SK-N-SH (cell line): ENCODE measurements around the gene FASTK. TPM values are rescaled to one million over a fixed set of nuclear protein-coding genes. Genes with fewer than 3 reads are reported as not detected.

ENCODE experiments used
- CTCF ChIA-PET: fragments of 300-600, 350-600 bp; formaldehyde crosslinking; extraction: SDS; loops from one replicate; lab custom pipeline; 2021; lab: Yijun Ruan, JAX
- POLR2A ChIA-PET: fragments of 350-600 bp; sonication (Branson Sonifier 250); formaldehyde crosslinking; extraction: SDS; loops from one replicate; lab custom pipeline; 2020; ENCODE audit warnings: antibody characterized with exemption, inconsistent platforms; lab: Yijun Ruan, JAX
- DNase-seq: peaks from one replicate; pipeline ENCODE4 v3.0.0; 2012
- H2AFZ ChIP-seq: fragments of 200-600 bp; sonication (generic); 2 replicates; pipeline ENCODE4 v1.8.1; 2016; ENCODE audit warnings: antibody characterized with exemption, mild to moderate bottlenecking, low read depth
- H3F3A ChIP-seq: fragments of 200-600 bp; sonication (generic); replicated peaks from 2 replicates; pipeline ENCODE3; 2016; ENCODE audit warnings: antibody characterized with exemption, mild to moderate bottlenecking; ENCODE audit not compliant: insufficient read depth
- H3K27ac ChIP-seq, 2 experiments: fragments of 200-500 bp in 1 of 2; fragments of 200-600 bp in 1 of 2; sonication (Bioruptor generic) in 1 of 2; sonication (generic), shearing (Covaris generic) in 1 of 2; 2 replicates each; pipeline versions ENCODE4 v1.5.1 to v1.6.1; 2014 to 2016; ENCODE audit warnings: low read depth in 2 of 2, inconsistent platforms in 1 of 2, low read length in 1 of 2, mild to moderate bottlenecking in 1 of 2, mixed read lengths in 1 of 2
- H3K27me3 ChIP-seq: fragments of 200-600 bp; sonication (generic), shearing (Covaris generic); 2 replicates; pipeline ENCODE4 v1.6.1; 2016; ENCODE audit warnings: mixed run types; ENCODE audit not compliant: insufficient read depth
- H3K36me3 ChIP-seq, 2 experiments: fragments of 200-500 bp in 1 of 2; fragments of 200-600 bp in 1 of 2; sonication (Bioruptor generic) in 1 of 2; sonication (generic) in 1 of 2; replicated peaks in 1 of 2; 2 replicates each; pipeline versions ENCODE3 to v1.5.1; 2014 to 2016; ENCODE audit warnings: low read length in 1 of 2, mild to moderate bottlenecking in 1 of 2; ENCODE audit not compliant: insufficient read depth in 2 of 2, control insufficient read depth in 1 of 2
- H3K4me1 ChIP-seq, 2 experiments: fragments of 200-500 bp in 1 of 2; fragments of 200-600 bp in 1 of 2; sonication (Bioruptor generic) in 1 of 2; sonication (generic), shearing (Covaris generic) in 1 of 2; 2 replicates each; pipeline versions ENCODE4 v1.5.1 to v1.6.1; 2014 to 2016; ENCODE audit warnings: low read depth in 1 of 2, low read length in 1 of 2, mixed run types in 1 of 2; ENCODE audit not compliant: insufficient read depth in 2 of 2, control insufficient read depth in 1 of 2
- H3K4me2 ChIP-seq: fragments of 200-600 bp; sonication (generic), shearing (Covaris generic); 2 replicates; pipeline ENCODE4 v1.6.1; 2017; ENCODE audit warnings: mixed run types
- H3K4me3 ChIP-seq, 2 experiments: fragments of 200-500 bp in 1 of 2; fragments of 200-600 bp in 1 of 2; sonication (Bioruptor generic) in 1 of 2; sonication (generic), shearing (Covaris generic) in 1 of 2; 2 replicates each; pipeline versions ENCODE4 v1.5.1 to v1.8.1; 2014 to 2016; ENCODE audit warnings: low read depth in 2 of 2, inconsistent platforms in 1 of 2, low read length in 1 of 2, mild to moderate bottlenecking in 1 of 2, mixed read lengths in 1 of 2, moderate library complexity in 1 of 2
- H3K79me2 ChIP-seq: fragments of 200-600 bp; sonication (generic); 2 replicates; pipeline ENCODE4 v1.8.1; 2017; ENCODE audit warnings: mild to moderate bottlenecking; ENCODE audit not compliant: insufficient read depth
- H3K9ac ChIP-seq: fragments of 200-600 bp; sonication (generic); 2 replicates; pipeline ENCODE4 v1.6.1; 2017; ENCODE audit warnings: mixed run types
- H3K9me2 ChIP-seq: fragments of 200-600 bp; sonication (generic); 2 replicates; pipeline ENCODE4 v1.6.1; 2017; ENCODE audit warnings: mixed run types
- H3K9me3 ChIP-seq: fragments of 200-600 bp; sonication (generic); 2 replicates; pipeline ENCODE4 v1.6.1; 2017; ENCODE audit warnings: mixed run types, mild to moderate bottlenecking, moderate library complexity
- H4K20me1 ChIP-seq: fragments of 200-600 bp; sonication (generic); 2 replicates; pipeline ENCODE4 v1.6.1; 2017; ENCODE audit warnings: mild to moderate bottlenecking, mixed run types; ENCODE audit not compliant: insufficient read depth
- ELF1 ChIP-seq: IDR thresholded peaks from 2 replicates; pipeline ENCODE4 v1.4.0; 2012
- EZH2phosphoT487 ChIP-seq: fragments of 200-600 bp; sonication (generic); IDR thresholded peaks from 2 replicates; pipeline ENCODE4 v1.6.1; 2017; ENCODE audit warnings: low read depth, mixed run types, mild to moderate bottlenecking, antibody characterized with exemption, moderate library complexity, borderline replicate concordance
- FOSL2 ChIP-seq: IDR thresholded peaks from 2 replicates; pipeline ENCODE4 v1.4.0; 2012; ENCODE audit warnings: low read depth, mild to moderate bottlenecking, moderate library complexity, borderline replicate concordance
- FOXM1 ChIP-seq: IDR thresholded peaks from 2 replicates; pipeline ENCODE4 v1.4.0; 2012; ENCODE audit warnings: low read depth, mild to moderate bottlenecking
- GATA2 ChIP-seq: sonication (generic); formaldehyde crosslinking; IDR thresholded peaks from 2 replicates; pipeline ENCODE4 v1.5.0; 2020; ENCODE audit warnings: mild to moderate bottlenecking, missing genetic modification reagents
- IRF3 ChIP-seq: fragments of 150-350 bp; IDR thresholded peaks from 2 replicates; pipeline ENCODE4 v1.6.1; 2016; ENCODE audit warnings: mild to moderate bottlenecking, low read depth, low read length
- MAX ChIP-seq: IDR thresholded peaks from 2 replicates; pipeline ENCODE4 v1.4.0; 2012; ENCODE audit warnings: low read depth
- MEF2A ChIP-seq: IDR thresholded peaks from 2 replicates; pipeline ENCODE4 v1.4.0; 2012; ENCODE audit warnings: low read depth, borderline replicate concordance
- MXI1 ChIP-seq: IDR thresholded peaks from 2 replicates; pipeline ENCODE4 v1.6.1; 2012; ENCODE audit warnings: mild to moderate bottlenecking, low read depth, low read length, improper control_type of control experiment
- NRF1 ChIP-seq: IDR thresholded peaks from 2 replicates; pipeline ENCODE4 v1.6.1; 2012; ENCODE audit warnings: low read depth, mild to moderate bottlenecking, low read length
- PBX3 ChIP-seq: IDR thresholded peaks from 2 replicates; pipeline ENCODE4; 2012
- POLR2AphosphoS5 ChIP-seq: IDR thresholded peaks from 2 replicates; pipeline ENCODE4 v1.6.1; 2012; ENCODE audit warnings: low read depth, low read length
- RCOR1 ChIP-seq: fragments of 150-350 bp; IDR thresholded peaks from 2 replicates; pipeline ENCODE4 v1.6.1; 2017; ENCODE audit warnings: antibody characterized with exemption, low read length
- RFX5 ChIP-seq: IDR thresholded peaks from 2 replicates; pipeline ENCODE4 v1.6.1; 2012; ENCODE audit warnings: mild to moderate bottlenecking, improper control_type of control experiment, low read length
- RXRA ChIP-seq: IDR thresholded peaks from 2 replicates; pipeline ENCODE4 v1.4.0; 2012; ENCODE audit warnings: low read depth, mild to moderate bottlenecking, borderline replicate concordance
- TAF1 ChIP-seq: IDR thresholded peaks from 2 replicates; pipeline ENCODE4 v1.6.1; 2012; ENCODE audit warnings: low read depth, mild to moderate bottlenecking, low read length, moderate library complexity, borderline replicate concordance
- TEAD4 ChIP-seq: IDR thresholded peaks from 2 replicates; pipeline ENCODE4 v1.4.0; 2012; ENCODE audit warnings: mild to moderate bottlenecking, borderline replicate concordance; ENCODE audit not compliant: insufficient read depth
- WGBS: methylation state at CpG from one replicate; pipeline ENCODE4 v1.1.6; 2017; ENCODE audit warnings: low lambda C conversion rate; 5-methylcytosine and 5-hydroxymethylcytosine counted together
- polyA plus RNA-seq, 3 experiments: library from polyadenylated mRNA; depleted of rRNA; stranded (reverse); fragments of >200 nt; gene quantifications; 2 replicates each; pipeline ENCODE4 v1.2.3, GENCODE V29; 2012

The FASTK gene
- polyA plus RNA-seq, 1 of the 3 experiments (the other 2 are of a cell fraction), result 125 TPM

GRCh38 chr7:151125470-151125845 lies 44.8 kb upstream of the FASTK start:
- 96% methylated on average over 19 of the region's 22 CpGs for WGBS

GRCh38 chr7:151124899-151125399 lies 44.3 kb upstream of the FASTK start:
- Histone ChIP-seq H3K27ac (no peak overlapping the region), H4K20me1 (peaks cover 24% of the 10 kb centered on the region)
- TF ChIP-seq RFX5 (no peak), FOSL2 (no peak), TAF1 (no peak), IRF3 (no peak), POLR2AphosphoS5 (no peak), NRF1 (no peak), GATA2 (CRISPR knock-in tag) (no peak), FOXM1 (no peak), MAX (no peak)
- TF ChIP-seq, all 33 proteins: peak for 0
- Histone ChIP-seq H3K9ac (no peak overlapping the region), H3K4me3 (no peak overlapping the region), H3K27me3 (no peaks in the 10 kb centered on the region), H3K9me3 (no peaks in the 10 kb centered on the region), H3K4me1 (peaks cover 0 to 2% of the 10 kb centered on the region in 2 experiments; a peak in 1 of 4 replicates), H2AFZ (no peak overlapping the region), H3K79me2 (peaks cover 18% of the 10 kb centered on the region; the same call in 1 of the 2 replicates), H3K4me2 (no peak overlapping the region), H3F3A (peaks cover 4% of the 10 kb centered on the region), H3K9me2 (no peaks in the 10 kb centered on the region), H3K36me3 (peaks cover 23 to 82% of the 10 kb centered on the region in 2 experiments)
- no peak for DNase-seq
- CTCF ChIA-PET, result interaction anchor here (0.8 to 18.0 kb wide), 44 partner anchors 9 to 1210 kb away, joined by 3 to 243 read pairs (median 6); partner anchors contain the start of genes ABCF2, AGAP3, CHPF2 and GBX1
- 93% methylated on average over 13 of the region's 14 CpGs for WGBS
- POLR2A ChIA-PET, result no interaction called here

More at GRCh38 chr7:151125470-151125845, 44.8 kb upstream of the FASTK start:
- no peak overlapping the region for H3K27ac ChIP-seq
- H3K27me3 ChIP-seq, result no peaks in the 10 kb centered on the region
- H2AFZ ChIP-seq, result no peak overlapping the region
- H3K9me2 ChIP-seq, result no peaks in the 10 kb centered on the region
- ChIA-PET POLR2A (no interaction called here), CTCF (interaction anchor here (0.8 to 18.0 kb wide), 10 partner anchors 15 to 119 kb away, joined by 4 to 243 read pairs (median 10); partner anchors contain the start of gene GBX1)
- no peak for TF ChIP-seq FOXM1
- no peak for TF ChIP-seq MEF2A
- no peak for TF ChIP-seq RCOR1
- no peak for TF ChIP-seq RFX5
- no peak for TF ChIP-seq ELF1
- TF ChIP-seq MXI1, result no peak
- no peak for TF ChIP-seq RXRA
- no peak for TF ChIP-seq PBX3
- no peak for TF ChIP-seq EZH2phosphoT487
- no peak for TF ChIP-seq TEAD4
- no peak for TF ChIP-seq TAF1
- H3K4me1 ChIP-seq, result peaks cover 0 to 7% of the 10 kb centered on the region in 2 experiments; a peak in 1 of 4 replicates
- no peak overlapping the region for H3K9ac ChIP-seq
- peaks cover 18% of the 10 kb centered on the region; the same call in 1 of the 2 replicates for H3K79me2 ChIP-seq
- peaks cover 28 to 82% of the 10 kb centered on the region in 2 experiments for H3K36me3 ChIP-seq
- H3F3A ChIP-seq, result peaks cover 4% of the 10 kb centered on the region
- no peak overlapping the region for H3K4me3 ChIP-seq
- peaks cover 24% of the 10 kb centered on the region for H4K20me1 ChIP-seq
- H3K4me2 ChIP-seq, result no peak overlapping the region
- no peaks in the 10 kb centered on the region for H3K9me3 ChIP-seq
- DNase-seq, result no peak
